IPS-18c (cell line): Measurements from ENCODE around the gene PELO.
A peak's percentile ranks its signal among the peaks of the same experiment; 100 is the strongest.
"Not testable (repeated sequence)": the region's sequence is repeated elsewhere in the genome, so short reads cannot be mapped to it uniquely, and the experiment has no call there.

Experiments used
- H3K4me3 ChIP-seq: 2 replicates; pipeline ENCODE4 v1.7.0; 2013; ENCODE audit warnings: low read depth, mild to moderate bottlenecking, low read length, moderate library complexity; ENCODE audit not compliant: insufficient read depth
- H3K9me3 ChIP-seq: one replicate; pipeline ENCODE4 v1.6.1; 2013; ENCODE audit warnings: mild to moderate bottlenecking, low read length, moderate library complexity; ENCODE audit not compliant: control insufficient read depth, insufficient read depth

Gene PELO, protein sequence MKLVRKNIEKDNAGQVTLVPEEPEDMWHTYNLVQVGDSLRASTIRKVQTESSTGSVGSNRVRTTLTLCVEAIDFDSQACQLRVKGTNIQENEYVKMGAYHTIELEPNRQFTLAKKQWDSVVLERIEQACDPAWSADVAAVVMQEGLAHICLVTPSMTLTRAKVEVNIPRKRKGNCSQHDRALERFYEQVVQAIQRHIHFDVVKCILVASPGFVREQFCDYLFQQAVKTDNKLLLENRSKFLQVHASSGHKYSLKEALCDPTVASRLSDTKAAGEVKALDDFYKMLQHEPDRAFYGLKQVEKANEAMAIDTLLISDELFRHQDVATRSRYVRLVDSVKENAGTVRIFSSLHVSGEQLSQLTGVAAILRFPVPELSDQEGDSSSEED

DNA sequence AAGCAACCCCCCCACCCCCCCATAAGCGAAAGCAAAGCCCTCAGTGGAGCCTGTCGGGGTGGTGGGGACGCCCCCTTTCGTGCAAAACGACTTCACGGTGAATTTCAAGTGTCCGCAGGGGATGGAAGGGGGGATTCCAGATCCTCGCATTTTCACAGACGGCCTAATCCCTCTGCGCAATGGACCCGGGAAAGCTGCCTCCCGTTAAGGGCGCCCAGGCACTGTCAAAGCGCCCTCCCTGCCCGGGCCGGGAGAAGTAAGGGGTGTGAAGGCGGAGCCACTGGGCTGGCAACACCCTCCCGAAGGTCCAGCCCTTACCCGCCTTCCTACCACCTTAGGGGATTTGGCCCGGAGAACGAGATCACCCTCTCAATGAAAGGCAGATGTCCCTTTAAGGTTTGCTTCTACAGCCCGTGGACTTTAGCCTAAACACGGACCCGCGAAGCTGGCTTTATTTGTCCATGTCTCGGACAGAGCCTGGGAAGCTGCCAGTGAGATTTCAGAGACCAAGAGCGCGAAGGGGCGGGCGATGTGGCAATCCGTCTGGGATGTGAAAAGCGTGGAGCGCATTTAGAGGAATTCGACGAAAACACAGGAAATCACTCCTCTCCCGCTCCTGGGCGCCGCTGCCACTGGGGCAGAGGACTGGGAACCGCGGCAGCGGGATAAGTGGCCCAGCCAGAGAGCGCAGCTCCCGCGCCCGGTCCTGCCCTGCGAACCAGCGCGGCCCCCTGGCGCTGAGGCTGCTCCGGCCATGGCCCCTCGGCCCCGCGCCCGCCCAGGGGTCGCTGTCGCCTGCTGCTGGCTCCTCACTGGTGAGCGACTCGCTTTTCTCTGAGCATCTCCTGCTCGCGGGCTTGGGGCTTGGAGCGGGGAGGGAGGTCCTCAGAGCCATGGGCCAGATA, at the start of gene PELO, which contains the start of gene ITGA1:
PELO (plus strand) TSS at position 317 of the 905 bp plus-strand sequence. CDS start 12,479 bp downstream, outside the sequence.
ITGA1 (plus strand) TSS at position 317 of the 905 bp plus-strand sequence; CDS start at position 755, 438 bp downstream.
- no peaks in the 10 kb centered on the region for H3K9me3 ChIP-seq

DNA sequence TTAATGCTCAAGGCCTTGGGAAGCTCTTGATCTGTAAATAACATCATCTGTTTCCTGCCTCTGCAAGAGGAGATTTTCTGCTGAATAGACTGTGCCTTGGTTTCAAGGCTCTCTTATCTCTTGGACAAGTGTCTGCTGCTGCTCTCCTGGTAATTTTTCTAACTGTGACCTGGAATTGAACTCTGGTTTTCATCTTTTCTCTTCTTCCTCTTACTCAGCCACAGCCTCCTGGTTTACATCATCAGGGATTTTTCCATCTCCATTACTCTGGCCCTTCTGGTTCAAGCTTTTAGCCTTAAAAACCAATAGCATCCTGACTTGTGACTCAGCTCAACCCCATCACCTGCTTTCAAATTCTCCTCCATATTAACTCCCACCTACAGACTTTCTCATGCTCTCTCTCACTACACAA, 49.6 kb upstream of the PELO start:
- no peaks in the 10 kb centered on the region for H3K9me3 ChIP-seq
- no peak overlapping the region for H3K4me3 ChIP-seq

More for the DNA sequence above, at the start of gene PELO, which contains the start of gene ITGA1:
- peak within 1 kb of the TSS; percentile 69 for H3K4me3 ChIP-seq

DNA sequence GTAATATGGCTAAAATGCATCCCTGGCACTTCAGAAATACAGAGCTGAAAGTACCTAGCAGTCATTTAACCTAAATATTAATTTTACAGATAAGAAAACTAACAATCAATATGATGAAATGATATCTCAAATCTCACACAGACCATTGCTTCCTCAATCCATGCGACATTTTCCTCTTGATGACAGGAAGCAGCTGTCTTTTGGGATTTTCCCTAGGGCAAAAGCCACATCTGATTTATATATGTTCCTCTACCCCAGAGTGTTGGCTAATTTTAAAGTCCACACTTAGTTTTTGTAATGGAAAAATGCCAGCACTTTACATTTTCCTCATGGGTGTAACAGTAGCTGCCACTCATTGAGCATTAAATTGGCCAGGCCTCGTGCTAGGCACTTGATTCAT, 47.7 kb upstream of the PELO start:
- Histone ChIP-seq H3K9me3 (no peaks in the 10 kb centered on the region), H3K4me3 (no peak overlapping the region)

DNA sequence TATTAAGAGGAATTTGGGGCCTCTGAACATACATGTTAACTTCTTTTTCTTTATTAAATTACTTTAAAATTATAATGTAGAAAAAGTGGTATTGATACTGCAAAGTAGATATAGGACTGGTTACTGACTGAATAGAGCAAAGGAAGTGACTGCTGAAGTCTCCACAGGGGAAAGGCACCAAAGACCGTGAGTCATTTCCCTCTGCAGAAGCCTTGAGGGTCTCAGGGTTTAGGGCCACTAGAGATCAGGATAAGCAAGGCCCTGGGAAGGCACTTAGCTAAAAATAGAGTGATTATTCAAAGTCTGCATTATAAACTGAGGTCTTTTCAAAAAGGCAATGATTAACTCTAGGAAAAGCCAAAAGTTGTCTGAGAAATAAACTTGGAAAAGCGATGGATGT, 44.7 kb upstream of the PELO start:
- H3K9me3 ChIP-seq: no peaks in the 10 kb centered on the region
- no peak overlapping the region for H3K4me3 ChIP-seq

DNA sequence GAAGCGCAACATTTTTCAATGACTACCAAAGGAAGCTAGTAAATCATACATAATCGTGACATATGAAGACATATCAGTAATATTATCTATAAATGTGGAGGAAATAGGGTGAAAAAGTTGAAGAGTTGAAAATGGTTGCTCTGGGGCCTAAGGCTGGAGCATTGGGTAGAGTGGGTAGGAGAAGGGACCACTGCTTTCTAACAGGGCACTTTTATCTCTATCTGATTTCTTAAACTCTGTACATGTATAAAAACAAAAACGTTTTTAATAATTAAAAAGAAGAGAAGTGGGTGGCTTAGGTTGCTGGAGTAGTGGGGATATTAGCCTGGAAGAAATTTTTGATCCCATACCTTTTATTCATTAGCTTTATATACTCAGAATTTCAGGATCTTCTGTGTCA, 44.2 kb upstream of the PELO start:
- no peaks in the 10 kb centered on the region for H3K9me3 ChIP-seq
- no peak overlapping the region for H3K4me3 ChIP-seq

DNA sequence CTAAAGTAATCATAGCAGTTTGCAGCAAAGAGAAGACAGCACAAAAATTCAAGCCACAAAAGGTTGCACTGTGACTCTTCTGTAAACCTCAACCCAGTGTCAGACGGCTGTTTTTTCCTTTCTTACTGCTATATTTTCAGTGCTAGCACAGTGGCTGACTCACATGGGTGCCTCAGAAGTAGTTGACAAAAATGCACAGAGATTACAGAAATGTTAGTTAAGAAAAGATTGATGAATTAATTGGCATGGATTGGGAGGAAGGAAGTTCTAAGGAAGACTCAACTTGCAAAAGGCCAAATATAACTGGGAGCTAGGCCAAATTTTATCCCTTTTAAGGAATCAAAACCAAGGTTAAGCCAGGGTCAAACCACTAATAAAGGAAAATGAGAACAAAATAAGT, 43.7 kb upstream of the PELO start:
- Histone ChIP-seq H3K4me3 (no peak overlapping the region), H3K9me3 (no peaks in the 10 kb centered on the region)

DNA sequence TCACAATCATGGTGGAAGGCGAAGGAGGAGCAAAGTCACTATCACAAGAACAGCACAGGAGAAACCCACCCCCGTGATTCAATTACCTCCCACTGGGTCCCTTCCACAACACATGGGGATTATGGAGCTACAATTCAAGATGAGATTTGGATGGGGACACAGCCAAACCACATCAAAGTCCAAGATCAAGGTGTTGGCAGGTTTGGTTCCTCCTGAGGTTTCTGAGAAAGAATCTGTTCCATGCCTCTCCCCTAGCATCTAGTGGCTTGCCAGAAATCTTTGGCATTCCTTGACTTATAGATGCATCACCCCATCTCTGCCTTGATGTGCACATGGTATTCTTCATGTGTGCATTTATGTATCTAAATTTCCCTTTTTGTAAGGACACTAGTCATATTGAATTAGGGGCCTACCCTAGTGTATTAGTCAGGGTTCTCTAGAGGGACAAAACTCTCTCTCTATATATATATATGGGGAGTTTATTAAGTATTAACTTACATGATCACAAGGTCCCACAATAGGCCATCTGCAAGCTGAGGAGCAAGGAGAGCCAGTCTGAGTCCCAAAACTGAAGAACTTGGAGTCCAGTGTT, 42.8 kb upstream of the PELO start:
- H3K4me3 ChIP-seq: not testable (repeated sequence)

DNA sequence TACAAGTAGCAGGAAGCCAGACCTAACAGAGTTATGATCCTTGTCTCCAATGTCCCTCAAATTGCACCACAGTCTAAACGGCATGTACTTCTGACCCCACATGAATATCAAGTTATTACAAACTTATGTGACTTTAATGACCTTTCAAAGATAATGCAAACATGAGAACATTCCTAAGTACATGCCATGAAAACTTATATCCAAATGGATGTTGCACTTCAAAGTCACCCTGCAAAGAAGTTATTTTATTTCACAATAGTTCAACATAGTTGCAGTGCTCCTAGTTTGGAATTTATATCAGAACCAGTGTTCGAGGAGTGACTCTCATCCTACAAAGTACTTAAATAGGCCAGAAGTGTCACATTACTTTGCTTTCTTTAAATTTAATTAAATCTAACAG, 41.2 kb upstream of the PELO start:
- H3K9me3 ChIP-seq: no peaks in the 10 kb centered on the region
- no peak overlapping the region for H3K4me3 ChIP-seq

More for the DNA sequence above, 42.8 kb upstream of the PELO start:
- not testable (repeated sequence) for H3K9me3 ChIP-seq

DNA sequence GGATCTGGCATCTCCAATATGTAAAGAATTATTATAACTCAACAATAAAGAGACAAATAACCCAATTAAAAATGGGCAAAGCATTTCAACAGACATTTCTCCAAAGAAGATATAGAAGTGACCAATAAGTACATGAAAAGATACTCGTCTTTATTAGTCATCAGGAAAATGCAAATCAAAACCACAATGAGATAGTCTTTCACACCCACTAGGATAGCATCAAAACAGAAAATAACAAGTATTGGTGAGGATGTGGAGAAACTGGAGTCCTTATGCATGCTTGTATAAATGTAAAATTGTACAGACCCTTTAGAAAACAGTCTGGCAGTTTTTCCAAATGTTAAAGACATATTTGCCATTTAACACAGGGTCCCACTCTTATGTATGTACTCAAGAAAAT, 39.1 kb upstream of the PELO start:
- Histone ChIP-seq H3K9me3 (no peaks in the 10 kb centered on the region), H3K4me3 (no peak overlapping the region)

DNA sequence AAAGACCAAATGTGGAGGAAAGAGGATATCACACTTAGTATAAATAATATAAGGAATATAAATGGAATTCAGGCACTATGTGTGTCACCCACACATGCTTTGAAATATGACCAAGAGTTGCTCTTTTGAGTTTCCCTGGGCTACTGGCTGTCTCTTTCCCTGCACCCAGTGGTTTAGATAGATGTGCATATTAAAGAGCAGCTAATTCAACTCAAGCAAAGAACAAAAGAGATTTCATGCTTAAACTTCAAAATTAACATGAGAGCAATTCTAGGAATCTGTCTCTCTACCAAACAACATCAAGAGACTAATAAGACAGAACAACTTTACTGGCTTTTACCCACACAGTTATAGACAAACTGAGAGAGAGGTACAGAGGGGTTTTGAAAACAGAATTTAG, 38.0 kb upstream of the PELO start:
- no peak overlapping the region for H3K4me3 ChIP-seq
- no peaks in the 10 kb centered on the region for H3K9me3 ChIP-seq

DNA sequence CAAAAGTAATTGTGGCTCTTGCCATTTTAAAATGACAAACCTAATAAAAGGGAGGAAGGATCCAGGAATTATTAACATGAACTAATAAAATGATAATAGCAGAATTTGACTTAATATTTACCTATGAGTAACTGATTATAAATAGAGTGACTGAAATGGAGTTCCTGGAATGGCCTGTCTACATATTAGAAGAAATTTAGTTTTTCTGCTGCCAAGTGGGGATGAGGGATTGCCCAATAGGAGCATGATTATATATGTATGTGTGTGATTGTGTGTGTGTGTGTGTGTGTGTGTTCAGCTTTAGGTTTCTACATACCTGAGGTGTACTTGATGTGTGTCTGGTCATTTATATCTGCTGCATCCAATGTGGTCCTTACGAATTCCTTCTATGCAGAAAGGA, 36.6 kb upstream of the PELO start:
- Histone ChIP-seq H3K4me3 (no peak overlapping the region), H3K9me3 (no peaks in the 10 kb centered on the region)

DNA sequence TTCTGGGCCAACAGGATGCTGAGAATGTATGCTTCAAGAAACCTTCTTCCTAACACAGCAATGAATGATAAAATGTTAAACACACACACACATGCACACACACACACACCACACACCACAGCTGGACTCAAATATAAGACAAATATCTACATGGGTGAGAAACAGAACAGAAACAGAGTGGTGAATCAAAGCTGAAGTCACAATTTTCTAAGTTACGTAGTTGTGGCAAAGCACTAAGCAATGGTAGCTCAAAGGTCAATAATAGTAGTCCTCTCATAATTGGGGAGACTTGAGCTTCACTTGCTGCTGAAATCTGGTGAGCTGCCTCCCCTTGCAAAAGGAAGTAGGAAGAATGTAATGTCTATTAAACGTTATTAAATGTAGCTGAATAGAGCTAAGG, 33.7 kb upstream of the PELO start:
- no peak overlapping the region for H3K4me3 ChIP-seq
- no peaks in the 10 kb centered on the region for H3K9me3 ChIP-seq

DNA sequence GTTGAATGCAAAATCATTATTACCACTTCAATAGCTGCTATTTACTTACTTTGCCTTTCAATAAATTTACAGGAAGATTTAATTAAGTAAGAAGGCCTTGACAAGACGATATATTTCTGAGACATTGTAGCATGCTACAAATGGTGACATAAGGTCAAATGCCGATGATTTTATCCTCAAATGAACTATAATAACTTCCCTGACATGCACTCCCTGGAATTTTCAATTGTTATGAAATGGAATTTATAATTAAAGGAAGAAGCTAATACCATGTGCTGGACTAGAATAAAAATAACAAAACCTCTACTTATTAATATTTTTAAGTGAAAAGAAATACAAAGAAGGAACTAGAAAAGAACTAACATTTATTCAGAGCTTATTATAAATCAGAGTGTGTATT, 30.2 kb upstream of the PELO start:
- Histone ChIP-seq H3K4me3 (no peak overlapping the region), H3K9me3 (no peaks in the 10 kb centered on the region)

DNA sequence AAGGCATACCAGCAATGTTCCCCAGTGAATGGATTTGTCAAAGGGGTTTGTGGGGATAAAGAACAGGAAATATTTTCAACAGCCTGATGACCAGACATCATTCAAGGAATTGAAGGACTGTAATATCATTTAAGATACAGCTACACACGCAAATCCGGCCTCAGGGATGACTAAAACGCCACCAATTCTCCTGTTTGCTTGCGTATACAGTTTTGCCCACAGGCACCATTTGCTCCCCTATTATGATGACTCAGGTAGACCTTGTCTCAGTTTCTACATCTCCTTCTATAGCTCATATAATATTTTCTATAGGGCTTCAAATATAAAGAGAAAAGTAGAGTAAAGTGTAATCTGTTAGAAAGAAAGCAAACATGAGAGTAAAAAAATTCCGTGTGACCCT, 29.7 kb upstream of the PELO start:
- no peaks in the 10 kb centered on the region for H3K9me3 ChIP-seq

DNA sequence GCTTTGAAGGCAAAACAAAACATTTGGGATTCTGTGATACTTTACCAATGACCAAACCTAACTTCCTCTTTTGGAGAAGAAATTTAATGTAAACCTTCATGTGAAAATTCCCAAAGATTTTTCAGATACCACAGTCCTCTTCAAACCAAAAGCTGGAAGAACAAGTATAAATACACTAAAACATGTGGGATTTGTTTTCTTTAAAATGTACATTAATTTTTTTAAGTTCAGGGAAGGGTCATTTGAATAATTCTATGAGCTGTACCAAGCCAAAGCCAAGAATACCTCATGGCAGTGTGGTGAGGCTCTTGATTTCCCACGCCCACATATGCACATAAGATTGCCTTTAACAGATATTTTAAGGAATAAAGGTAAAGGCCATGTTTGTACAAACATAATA, 28.4 kb upstream of the PELO start:
- H3K4me3 ChIP-seq: no peak overlapping the region
- no peaks in the 10 kb centered on the region for H3K9me3 ChIP-seq

More for the DNA sequence above, 29.7 kb upstream of the PELO start:
- H3K4me3 ChIP-seq: no peak overlapping the region

DNA sequence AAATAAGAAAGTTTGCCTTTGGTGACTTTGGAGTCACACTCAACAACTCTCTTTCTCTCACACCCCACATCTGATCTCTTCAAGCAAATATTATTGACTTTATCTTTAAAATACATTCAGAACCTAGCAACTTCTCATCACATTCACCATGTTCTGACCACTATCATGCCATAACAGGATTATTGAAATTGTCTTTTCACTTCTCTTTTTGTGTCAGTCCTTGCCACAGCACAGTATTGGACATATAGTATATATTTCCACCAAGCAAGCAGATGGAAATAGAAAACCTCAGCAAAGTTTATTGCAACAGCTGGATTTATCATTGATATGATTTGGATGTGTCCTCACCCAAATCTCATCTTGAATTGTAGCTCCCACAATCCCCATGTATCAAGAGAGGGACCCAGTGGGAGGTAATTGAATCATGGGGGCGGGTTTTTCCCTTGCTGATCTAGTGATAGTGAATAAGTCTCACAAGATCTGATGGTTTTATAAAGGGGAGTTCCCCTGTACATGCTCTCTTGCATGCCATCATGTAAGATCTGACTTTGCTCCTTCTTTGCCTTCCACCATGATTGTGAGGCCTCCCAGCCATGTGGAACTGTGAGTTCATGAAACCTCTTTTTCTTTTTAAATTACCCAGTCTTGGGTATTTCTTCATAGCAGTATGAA, 26.9 kb upstream of the PELO start:
- Histone ChIP-seq H3K4me3 (no peak overlapping the region), H3K9me3 (no peaks in the 10 kb centered on the region)

DNA sequence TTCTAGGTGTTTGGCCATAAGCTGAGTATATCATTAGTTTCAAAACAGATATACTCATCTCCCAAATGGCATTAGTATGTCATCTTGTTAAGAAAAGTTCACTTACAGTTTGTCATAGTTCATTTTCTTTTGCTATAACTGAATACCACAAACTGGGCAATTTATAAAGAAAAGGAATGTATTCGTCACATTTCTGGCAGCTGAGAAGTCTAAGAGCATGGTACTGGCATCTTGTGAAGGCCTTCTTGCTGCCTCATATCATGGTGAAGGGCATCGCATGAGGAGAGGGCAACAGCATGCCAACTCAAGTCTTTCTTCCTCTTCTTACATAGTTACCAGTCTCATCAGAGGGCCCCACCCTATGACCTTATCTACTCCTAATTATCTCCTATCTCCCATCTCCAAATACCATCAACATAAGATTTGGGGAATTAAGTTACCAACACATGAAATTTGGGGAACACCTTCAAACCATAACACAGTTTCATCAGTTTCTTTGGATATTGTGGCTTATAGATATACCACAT, 20.4 kb upstream of the PELO start:
- no peaks in the 10 kb centered on the region for H3K9me3 ChIP-seq
- no peak overlapping the region for H3K4me3 ChIP-seq
